GM10248 (cell line): ENCODE data around the gene TLX1.

Source experiments
- CTCF ChIA-PET: fragments of 300-600 bp; sonication (Branson Sonifier 250); formaldehyde crosslinking; extraction: SDS; loops from one replicate; lab custom pipeline; 2021; ENCODE audit warnings: antibody characterized with exemption; lab: Yijun Ruan, JAX
- POLR2A ChIA-PET: fragments of 350-650 bp; sonication (Branson Sonifier 250); formaldehyde crosslinking; extraction: SDS; loops from one replicate; lab custom pipeline; 2020; ENCODE audit warnings: antibody characterized with exemption; lab: Yijun Ruan, JAX
- DNase-seq: peaks from one replicate; pipeline ENCODE4 v3.0.0; 2012; ENCODE audit errors: extremely low spot score
- TF ChIP-seq, protein P1 (sequence below): IDR thresholded peaks from 2 replicates; pipeline ENCODE4 v1.5.1; 2012; ENCODE audit warnings: mild to moderate bottlenecking, low read depth; ENCODE audit errors: extremely low read depth, missing control alignments, control extremely low read depth

TLX1 gene

DNA sequence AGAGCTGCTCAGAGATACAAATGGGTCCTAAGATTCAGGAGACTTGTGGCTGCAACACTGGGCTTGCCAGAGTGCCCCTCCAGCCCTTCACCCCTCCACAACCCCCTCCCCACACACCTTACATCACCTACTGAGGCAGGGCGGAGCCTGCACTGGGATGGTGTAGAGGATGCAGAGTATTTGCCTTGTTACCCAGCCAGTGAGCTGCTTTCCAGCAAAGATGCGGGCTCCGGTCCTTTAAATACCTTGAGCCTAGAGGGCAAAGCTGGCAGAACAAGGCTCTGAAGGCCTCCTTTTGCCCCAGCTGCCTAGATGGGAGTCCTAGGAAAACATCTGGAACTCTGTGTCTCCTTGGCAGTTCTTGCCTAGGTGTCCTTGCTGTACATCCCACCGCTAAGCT is 34.7 kb upstream of the TLX1 start:
- TF ChIP-seq, protein P1, sequence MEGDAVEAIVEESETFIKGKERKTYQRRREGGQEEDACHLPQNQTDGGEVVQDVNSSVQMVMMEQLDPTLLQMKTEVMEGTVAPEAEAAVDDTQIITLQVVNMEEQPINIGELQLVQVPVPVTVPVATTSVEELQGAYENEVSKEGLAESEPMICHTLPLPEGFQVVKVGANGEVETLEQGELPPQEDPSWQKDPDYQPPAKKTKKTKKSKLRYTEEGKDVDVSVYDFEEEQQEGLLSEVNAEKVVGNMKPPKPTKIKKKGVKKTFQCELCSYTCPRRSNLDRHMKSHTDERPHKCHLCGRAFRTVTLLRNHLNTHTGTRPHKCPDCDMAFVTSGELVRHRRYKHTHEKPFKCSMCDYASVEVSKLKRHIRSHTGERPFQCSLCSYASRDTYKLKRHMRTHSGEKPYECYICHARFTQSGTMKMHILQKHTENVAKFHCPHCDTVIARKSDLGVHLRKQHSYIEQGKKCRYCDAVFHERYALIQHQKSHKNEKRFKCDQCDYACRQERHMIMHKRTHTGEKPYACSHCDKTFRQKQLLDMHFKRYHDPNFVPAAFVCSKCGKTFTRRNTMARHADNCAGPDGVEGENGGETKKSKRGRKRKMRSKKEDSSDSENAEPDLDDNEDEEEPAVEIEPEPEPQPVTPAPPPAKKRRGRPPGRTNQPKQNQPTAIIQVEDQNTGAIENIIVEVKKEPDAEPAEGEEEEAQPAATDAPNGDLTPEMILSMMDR, result no peak
- no peak for DNase-seq
- ChIA-PET CTCF (interaction anchor here (0.8 to 15.5 kb wide), 25 partner anchors 8 to 649 kb away, joined by 3 to 385 read pairs (median 8); no protein-coding TSS in a partner anchor), POLR2A (no interaction called here)

DNA sequence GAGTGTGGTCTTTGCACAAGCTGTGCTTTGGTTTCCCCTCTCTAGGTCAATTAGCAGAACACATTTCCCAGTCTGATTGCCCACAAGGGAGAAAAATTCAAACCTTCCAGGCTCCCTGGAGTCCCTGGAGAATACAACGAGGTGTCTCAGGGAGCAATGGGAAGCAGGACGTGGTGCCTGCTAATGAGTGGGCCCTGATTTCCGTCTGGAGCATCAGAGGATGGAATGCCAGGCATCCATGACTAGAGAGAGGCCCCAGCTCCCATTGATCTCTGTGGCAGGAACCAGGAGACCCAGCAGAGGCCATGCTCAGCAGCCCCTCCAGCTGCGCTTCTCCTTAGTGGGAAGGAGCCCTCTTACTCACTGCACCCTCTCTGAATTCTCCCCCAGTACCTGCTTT is 33.2 kb upstream of the TLX1 start:
- DNase-seq, result no peak
- ChIA-PET CTCF (interaction anchor here (1.5 to 15.5 kb wide), 7 partner anchors 11 to 472 kb away, joined by 3 to 385 read pairs (median 7); no protein-coding TSS in a partner anchor), POLR2A (no interaction called here)
- TF ChIP-seq, protein P1, result no peak

DNA sequence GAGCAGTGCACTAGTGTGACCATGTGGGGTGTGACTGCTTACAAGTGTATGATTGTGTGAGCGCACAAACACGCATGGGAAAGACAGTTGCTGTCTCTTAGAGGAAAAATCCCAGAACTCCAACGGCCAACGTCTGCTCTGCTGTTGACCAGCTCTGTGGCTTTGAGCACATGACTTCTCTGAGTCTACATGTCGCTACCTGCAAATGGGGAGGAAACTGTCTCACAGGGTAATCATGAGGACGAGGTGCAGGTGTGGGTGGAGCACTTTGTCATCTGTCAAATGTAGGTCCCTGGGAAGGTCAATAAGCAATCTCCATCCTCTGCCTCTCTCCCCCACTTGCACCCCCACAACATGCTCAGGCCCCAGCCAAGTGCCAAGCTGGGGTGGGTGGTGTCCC is 31.2 kb upstream of the TLX1 start:
- ChIA-PET CTCF (interaction anchor here (1.5 to 15.5 kb wide), 2 partner anchors 28 to 41 kb away, joined by 4 to 385 read pairs; no protein-coding TSS in a partner anchor), POLR2A (no interaction called here)
- DNase-seq, result no peak
- TF ChIP-seq, protein P1, result no peak

DNA sequence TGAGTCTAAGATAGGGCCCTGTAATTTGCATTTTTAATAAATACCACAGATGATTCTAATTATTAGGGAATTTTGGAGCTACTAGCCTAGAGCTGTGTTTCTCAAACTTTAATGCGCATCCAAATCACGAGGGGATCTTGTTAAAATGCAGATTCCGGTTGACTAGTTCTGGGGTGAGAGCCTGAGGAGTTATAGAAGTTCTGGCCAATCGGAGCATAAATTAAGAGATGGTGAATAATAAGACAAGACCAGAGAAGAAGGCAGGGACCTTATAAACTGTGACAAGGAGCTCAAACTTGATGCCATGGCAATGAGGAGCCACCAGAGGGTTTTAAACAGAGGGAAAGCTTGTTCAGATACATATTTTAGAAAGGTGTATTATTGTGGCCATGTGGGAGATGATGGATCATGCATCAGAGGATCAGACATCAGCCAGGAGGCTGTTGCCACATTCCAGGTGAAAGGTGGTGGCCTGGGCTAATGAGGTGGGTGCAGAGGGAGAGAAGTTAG is 29.7 kb upstream of the TLX1 start:
- no peak for DNase-seq
- TF ChIP-seq, protein P1, result no peak
- ChIA-PET POLR2A (no interaction called here), CTCF (interaction anchor here (0.8 to 15.5 kb wide), 6 partner anchors 15 to 60 kb away, joined by 3 to 385 read pairs (median 4); no protein-coding TSS in a partner anchor)

DNA sequence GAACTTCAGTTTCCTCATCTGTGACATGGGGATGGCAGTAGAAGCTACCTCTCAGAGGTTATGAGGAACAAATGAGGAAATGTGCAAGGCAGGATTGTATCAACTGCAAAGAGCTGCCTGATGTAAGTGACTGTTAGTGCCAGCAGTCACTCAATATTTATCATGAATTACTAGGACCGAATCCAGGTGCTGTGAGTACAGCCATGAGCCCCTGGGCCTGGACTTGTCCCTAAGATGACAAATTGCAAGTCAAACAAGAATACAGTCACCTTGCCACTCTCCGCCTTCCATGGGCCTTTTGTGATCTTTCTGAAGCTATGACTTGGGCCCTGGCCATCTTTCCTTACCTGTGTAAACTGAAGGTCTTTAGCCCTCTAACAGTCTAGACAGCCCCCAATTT is 27.7 kb upstream of the TLX1 start:
- CTCF ChIA-PET, result interaction anchor here (1.6 to 15.5 kb wide), 2 partner anchors 10 to 37 kb away, joined by 4 to 385 read pairs; no protein-coding TSS in a partner anchor

DNA sequence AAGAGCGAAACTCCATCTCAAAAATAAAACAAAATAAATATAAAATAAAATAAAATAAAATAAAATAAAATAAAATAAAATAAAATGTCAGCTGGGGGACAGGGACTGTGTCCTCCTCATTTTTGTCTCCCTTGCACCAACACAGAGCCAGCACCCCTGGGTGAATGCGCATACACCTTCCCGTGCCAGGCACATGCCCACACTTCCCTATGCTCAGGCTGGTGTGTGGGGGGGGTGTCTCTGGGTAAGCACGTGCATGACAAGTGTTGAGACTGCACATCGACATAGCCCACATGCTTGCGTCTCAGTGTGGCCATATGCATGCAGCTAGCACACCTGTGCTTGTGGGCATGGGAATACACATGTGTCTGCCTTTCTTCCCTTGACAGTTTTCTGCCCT is 24.7 kb upstream of the TLX1 start:
- no peak for DNase-seq
- TF ChIP-seq, protein P1, result no peak
- ChIA-PET CTCF (interaction anchor here (2.9 to 5.0 kb wide), 2 partner anchors 10 to 36 kb away, joined by 19 to 37 read pairs; no protein-coding TSS in a partner anchor), POLR2A (no interaction called here)

More for the DNA sequence above, 27.7 kb upstream of the TLX1 start:
- TF ChIP-seq, protein P1, result no peak
- DNase-seq, result no peak
- POLR2A ChIA-PET, result no interaction called here
